Measurements from ENCODE around the gene GAPVD1.
"Not testable (repeated sequence)": the region's sequence is repeated elsewhere in the genome, so short reads cannot be mapped to it uniquely, and the experiment has no call there.

GAPVD1 gene

GRCh38 chr9:125262294-125262991, 817 bp downstream of the GAPVD1 start:
- Mint-ChIP-seq H3K27me3 (ENCODE audit: low read depth) (no peaks in the 10 kb centered on the region), H3K4me3 (peak overlapping the region; percentile 100)

DNA sequence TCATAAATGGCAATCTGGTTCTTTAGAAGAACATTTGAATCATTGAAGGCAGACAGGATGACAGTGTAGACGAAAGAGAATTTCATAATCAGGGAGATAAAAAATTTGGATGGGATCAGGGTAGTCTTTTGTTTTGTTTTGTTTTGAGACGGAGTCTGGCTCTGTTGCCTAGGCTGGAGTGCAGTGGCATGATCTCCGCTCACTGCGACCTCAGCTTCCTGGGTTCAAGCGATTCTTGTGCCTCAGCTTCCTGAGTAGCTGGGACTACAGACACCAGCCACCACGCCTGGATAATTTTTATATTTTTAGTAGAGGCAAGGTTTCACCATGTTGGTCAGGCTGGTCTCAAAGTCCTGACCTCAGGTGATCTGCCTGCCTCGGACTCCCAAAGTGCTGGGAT, 2.4 kb downstream of the GAPVD1 start:
- not testable (repeated sequence) for H3K27ac Mint-ChIP-seq

More at GRCh38 chr9:125262294-125262991, 817 bp downstream of the GAPVD1 start:
- Mint-ChIP-seq H3K27ac (peak overlapping the region; percentile 68 to 94 (median 90)), H3K36me3 (ENCODE audit: low read depth) (peaks cover 10% of the 10 kb centered on the region), H3K4me1 (peaks cover 40% of the 10 kb centered on the region), H3K9me3 (no peaks in the 10 kb centered on the region)
- TF ChIP-seq, protein P1, sequence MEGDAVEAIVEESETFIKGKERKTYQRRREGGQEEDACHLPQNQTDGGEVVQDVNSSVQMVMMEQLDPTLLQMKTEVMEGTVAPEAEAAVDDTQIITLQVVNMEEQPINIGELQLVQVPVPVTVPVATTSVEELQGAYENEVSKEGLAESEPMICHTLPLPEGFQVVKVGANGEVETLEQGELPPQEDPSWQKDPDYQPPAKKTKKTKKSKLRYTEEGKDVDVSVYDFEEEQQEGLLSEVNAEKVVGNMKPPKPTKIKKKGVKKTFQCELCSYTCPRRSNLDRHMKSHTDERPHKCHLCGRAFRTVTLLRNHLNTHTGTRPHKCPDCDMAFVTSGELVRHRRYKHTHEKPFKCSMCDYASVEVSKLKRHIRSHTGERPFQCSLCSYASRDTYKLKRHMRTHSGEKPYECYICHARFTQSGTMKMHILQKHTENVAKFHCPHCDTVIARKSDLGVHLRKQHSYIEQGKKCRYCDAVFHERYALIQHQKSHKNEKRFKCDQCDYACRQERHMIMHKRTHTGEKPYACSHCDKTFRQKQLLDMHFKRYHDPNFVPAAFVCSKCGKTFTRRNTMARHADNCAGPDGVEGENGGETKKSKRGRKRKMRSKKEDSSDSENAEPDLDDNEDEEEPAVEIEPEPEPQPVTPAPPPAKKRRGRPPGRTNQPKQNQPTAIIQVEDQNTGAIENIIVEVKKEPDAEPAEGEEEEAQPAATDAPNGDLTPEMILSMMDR (IDR thresholded peaks at IDR 0.05; ENCODE audit: unreplicated experiment in 3 of 3) = no peak

DNA sequence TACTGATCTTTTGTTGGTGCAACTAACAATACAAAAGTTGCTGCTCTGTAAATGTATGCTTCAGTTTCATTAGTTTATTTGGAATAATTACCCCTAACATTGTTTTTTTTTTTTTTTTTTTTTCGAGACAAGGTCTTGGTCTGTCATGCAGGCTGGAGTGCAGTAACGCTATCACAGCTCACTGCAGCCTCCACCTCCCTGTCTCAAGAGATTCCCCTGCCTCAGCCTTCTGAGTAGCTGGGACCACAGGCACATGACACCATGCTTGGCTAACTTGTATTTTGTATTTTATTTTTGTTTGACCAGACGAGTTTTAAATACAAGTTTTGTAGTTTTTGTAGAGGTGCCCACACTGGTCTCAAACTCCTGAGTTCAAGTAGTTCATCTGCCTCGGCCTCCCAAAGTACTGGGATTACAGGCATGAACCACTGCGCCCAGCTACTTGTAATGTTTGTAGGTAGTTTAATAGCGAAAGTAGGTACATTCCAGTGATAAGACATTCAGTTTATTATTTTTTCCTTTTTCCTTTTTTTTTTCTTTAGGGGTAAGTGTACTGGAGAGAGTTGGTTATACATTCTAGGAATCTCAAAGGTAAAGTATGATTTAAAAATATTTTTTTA, 6.9 kb downstream of the GAPVD1 start:
- Mint-ChIP-seq H3K4me3 (no peak overlapping the region), H3K27me3 (ENCODE audit: low read depth) (no peaks in the 10 kb centered on the region), H3K36me3 (ENCODE audit: low read depth) (peaks cover 22% of the 10 kb centered on the region), H3K27ac (no peak overlapping the region), H3K4me1 (peaks cover 21% of the 10 kb centered on the region), H3K9me3 (no peaks in the 10 kb centered on the region)
- TF ChIP-seq, protein P1 (IDR thresholded peaks at IDR 0.05; ENCODE audit: unreplicated experiment in 3 of 3) = no peak

More for the DNA sequence above, 2.4 kb downstream of the GAPVD1 start:
- not testable (repeated sequence) for H3K9me3 Mint-ChIP-seq; H3K27me3 Mint-ChIP-seq (ENCODE audit: low read depth)
- H3K4me3 Mint-ChIP-seq = peak overlapping the region; percentile 67 to 77 (median 76)
- peaks cover 32% of the 10 kb centered on the region for H3K4me1 Mint-ChIP-seq
- peaks cover 19% of the 10 kb centered on the region for H3K36me3 Mint-ChIP-seq (ENCODE audit: low read depth)

GRCh38 chr9:125269014-125269397, 7.4 kb downstream of the GAPVD1 start:
- Mint-ChIP-seq H3K4me1 (peaks cover 17% of the 10 kb centered on the region), H3K4me3 (no peak overlapping the region), H3K27me3 (ENCODE audit: low read depth) (no peaks in the 10 kb centered on the region), H3K27ac (no peak overlapping the region), H3K36me3 (ENCODE audit: low read depth) (peaks cover 20% of the 10 kb centered on the region), H3K9me3 (no peaks in the 10 kb centered on the region)
- TF ChIP-seq, protein P1 (IDR thresholded peaks at IDR 0.05; ENCODE audit: unreplicated experiment in 3 of 3) = no peak

DNA sequence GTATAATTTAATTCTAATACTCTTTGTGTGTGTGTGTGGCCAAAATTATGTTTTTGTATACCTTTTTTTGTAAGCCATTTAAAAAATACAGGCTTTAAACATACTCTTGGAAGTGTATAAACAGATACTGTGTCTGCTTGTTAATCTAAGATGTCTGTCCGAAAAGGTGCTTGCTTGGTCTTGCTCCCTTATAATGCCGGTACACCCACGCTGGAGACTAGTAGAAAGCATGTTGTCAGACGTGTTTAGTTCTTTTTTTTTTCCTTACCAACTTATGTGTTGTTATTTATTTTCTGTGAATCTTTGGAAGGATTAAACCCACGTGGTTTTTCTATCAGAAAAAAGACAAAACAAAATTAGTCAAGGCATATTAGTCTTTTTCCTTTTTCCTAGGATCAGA, 9.5 kb downstream of the GAPVD1 start:
- no peaks in the 10 kb centered on the region for H3K27me3 Mint-ChIP-seq (ENCODE audit: low read depth)
- H3K4me1 Mint-ChIP-seq = peaks cover 12% of the 10 kb centered on the region
- no peaks in the 10 kb centered on the region for H3K9me3 Mint-ChIP-seq
- TF ChIP-seq, protein P1 (IDR thresholded peaks at IDR 0.05; ENCODE audit: unreplicated experiment in 3 of 3) = no peak
- peaks cover 13% of the 10 kb centered on the region for H3K36me3 Mint-ChIP-seq (ENCODE audit: low read depth)
- no peak overlapping the region for H3K27ac Mint-ChIP-seq
- no peak overlapping the region for H3K4me3 Mint-ChIP-seq

DNA sequence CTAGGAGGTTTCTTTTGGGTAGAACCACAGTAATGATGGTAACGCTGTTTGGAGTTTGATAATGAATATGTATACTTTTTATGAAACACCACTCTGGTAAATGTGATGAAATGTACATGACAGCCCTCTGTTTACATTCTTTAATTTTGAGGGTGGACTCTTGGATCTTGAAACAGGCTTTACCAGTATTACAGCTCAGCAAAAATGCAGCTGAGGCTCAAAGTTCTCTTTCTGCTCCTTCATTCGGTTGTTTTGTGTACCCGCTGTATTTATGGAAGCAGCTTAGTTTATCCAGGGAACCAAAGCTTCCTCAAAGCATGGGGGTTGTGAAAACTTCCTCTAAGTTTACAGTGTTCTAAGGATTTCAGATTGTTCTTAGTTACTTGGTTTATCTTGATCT, 11.1 kb downstream of the GAPVD1 start:
- H3K27me3 Mint-ChIP-seq (ENCODE audit: low read depth) = no peaks in the 10 kb centered on the region
- H3K4me1 Mint-ChIP-seq = peaks cover 16% of the 10 kb centered on the region
- H3K4me3 Mint-ChIP-seq = no peak overlapping the region
- peak overlapping the region; percentile 36 to 65 (median 59) for H3K27ac Mint-ChIP-seq
- TF ChIP-seq, protein P1 (IDR thresholded peaks at IDR 0.05; ENCODE audit: unreplicated experiment in 3 of 3) = no peak
- H3K9me3 Mint-ChIP-seq = no peaks in the 10 kb centered on the region
- peaks cover 13% of the 10 kb centered on the region for H3K36me3 Mint-ChIP-seq (ENCODE audit: low read depth)

Measured in nephron (organoid).